ENCODE data around the gene MYO1H. TPM values are rescaled to one million over a fixed set of nuclear protein-coding genes. Genes with fewer than 3 reads are reported as not detected.

Gene MYO1H
- total RNA-seq, 1 donor from 2014 or later, result not detected

DNA sequence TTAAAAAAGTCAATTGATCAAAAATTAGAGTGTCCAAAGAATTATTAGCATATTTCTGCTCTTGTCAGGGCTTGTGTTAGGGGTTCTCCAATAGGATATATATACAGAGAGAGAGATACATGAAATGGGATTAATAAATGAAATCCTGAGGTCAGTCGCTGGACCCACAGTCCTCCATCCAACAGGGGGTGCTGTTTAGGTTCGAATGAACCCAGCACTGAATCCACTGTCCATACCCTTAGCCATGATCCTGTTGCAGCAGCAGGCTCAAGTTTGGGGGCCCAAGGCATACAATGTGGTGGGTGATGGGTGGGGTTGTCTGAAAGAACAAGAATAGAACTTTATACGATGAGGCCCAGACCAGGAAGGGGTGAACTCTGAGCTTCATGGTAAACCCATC, 780 bp upstream of the MYO1H start:
- DNase-seq (ENCODE audit: low read depth, low spot score), result no peak
- TF ChIP-seq, protein P1, sequence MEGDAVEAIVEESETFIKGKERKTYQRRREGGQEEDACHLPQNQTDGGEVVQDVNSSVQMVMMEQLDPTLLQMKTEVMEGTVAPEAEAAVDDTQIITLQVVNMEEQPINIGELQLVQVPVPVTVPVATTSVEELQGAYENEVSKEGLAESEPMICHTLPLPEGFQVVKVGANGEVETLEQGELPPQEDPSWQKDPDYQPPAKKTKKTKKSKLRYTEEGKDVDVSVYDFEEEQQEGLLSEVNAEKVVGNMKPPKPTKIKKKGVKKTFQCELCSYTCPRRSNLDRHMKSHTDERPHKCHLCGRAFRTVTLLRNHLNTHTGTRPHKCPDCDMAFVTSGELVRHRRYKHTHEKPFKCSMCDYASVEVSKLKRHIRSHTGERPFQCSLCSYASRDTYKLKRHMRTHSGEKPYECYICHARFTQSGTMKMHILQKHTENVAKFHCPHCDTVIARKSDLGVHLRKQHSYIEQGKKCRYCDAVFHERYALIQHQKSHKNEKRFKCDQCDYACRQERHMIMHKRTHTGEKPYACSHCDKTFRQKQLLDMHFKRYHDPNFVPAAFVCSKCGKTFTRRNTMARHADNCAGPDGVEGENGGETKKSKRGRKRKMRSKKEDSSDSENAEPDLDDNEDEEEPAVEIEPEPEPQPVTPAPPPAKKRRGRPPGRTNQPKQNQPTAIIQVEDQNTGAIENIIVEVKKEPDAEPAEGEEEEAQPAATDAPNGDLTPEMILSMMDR (conservative IDR thresholded peaks at IDR 0.05), result no peak
- no peaks in the 10 kb centered on the region for H3K4me1 Mint-ChIP-seq
- peaks cover 4% of the 10 kb centered on the region for H3K9me3 Mint-ChIP-seq
- H3K27ac Mint-ChIP-seq (ENCODE audit: unreplicated experiment), result no peak overlapping the region
- no peak overlapping the region for H3K4me3 Mint-ChIP-seq
- H3K36me3 Mint-ChIP-seq (ENCODE audit: low read depth), result no peaks in the 10 kb centered on the region
- H3K27me3 Mint-ChIP-seq (ENCODE audit: low read depth), result peaks cover 56% of the 10 kb centered on the region

DNA sequence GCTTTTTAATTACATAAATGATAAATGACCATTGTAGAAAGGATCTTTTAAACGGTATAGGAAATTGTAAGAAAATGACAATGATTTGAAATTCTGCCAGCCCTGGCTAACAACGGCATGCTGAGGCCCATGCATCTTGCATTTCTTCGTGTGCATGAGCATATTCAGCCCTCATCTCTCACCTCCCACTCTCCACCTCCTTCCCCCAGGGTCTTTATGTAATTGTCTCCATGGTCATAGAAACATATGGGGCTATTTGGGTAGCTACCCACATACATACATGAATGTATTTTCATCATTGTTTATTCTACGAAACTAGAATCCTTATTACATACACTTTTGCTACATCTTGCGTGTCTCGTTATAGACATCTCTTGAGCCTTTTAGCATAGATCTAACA, 4.5 kb downstream of the MYO1H start:
- Mint-ChIP-seq H3K4me3 (no peak overlapping the region), H3K9me3 (no peaks in the 10 kb centered on the region), H3K27ac (ENCODE audit: unreplicated experiment) (no peak overlapping the region), H3K4me1 (no peaks in the 10 kb centered on the region), H3K27me3 (ENCODE audit: low read depth) (peaks cover 67% of the 10 kb centered on the region), H3K36me3 (ENCODE audit: low read depth) (no peaks in the 10 kb centered on the region)
- TF ChIP-seq, protein P1 (conservative IDR thresholded peaks at IDR 0.05), result no peak
- DNase-seq (ENCODE audit: low read depth, low spot score), result no peak

DNA sequence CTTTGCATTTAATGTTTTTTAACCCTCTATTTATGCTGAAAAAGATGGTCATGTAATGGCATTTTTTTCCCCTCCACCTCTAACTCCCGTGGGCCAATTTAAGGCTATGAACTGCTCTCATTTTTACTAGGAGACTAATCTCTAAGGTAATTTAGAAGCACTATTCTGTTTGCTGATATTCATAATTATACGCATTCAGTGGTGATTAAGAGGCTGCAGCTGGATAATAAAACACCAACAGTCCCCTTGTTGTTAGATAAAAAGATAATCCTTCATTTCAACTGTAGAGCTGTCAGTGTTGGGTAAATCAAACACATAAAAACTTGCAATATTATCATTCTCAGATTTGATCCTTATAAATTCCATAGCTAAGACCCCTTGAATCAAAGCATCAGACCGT, 8.9 kb downstream of the MYO1H start:
- Mint-ChIP-seq H3K4me3 (no peak overlapping the region), H3K4me1 (peaks cover 17% of the 10 kb centered on the region), H3K9me3 (no peaks in the 10 kb centered on the region), H3K36me3 (ENCODE audit: low read depth) (no peaks in the 10 kb centered on the region), H3K27ac (ENCODE audit: unreplicated experiment) (no peak overlapping the region), H3K27me3 (ENCODE audit: low read depth) (peaks cover 85% of the 10 kb centered on the region)
- no peak for DNase-seq (ENCODE audit: low read depth, low spot score)
- TF ChIP-seq, protein P1 (conservative IDR thresholded peaks at IDR 0.05), result no peak

DNA sequence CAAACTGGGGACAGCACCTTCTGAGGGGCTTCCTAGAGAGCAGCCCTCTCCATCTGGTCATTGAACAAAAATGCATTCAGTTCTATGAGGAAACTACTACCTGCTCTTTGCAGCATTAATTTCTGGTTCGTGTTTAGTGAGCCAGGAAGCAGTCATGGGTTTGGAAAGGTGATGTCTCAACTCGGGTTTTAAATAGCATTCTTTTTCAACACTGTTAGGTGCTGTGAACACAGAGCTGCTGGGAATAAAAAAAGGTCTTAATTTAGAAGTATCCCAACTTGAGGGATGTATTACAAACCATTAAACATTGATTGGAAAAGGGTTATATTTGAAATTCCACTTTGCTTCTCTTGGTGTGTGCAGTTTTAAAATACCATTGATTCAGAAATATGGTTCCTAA, 9.3 kb downstream of the MYO1H start:
- H3K9me3 Mint-ChIP-seq, result no peaks in the 10 kb centered on the region
- TF ChIP-seq, protein P1 (conservative IDR thresholded peaks at IDR 0.05), result no peak
- H3K4me3 Mint-ChIP-seq, result no peak overlapping the region
- H3K4me1 Mint-ChIP-seq, result peaks cover 17% of the 10 kb centered on the region
- H3K27ac Mint-ChIP-seq (ENCODE audit: unreplicated experiment), result no peak overlapping the region
- DNase-seq (ENCODE audit: low read depth, low spot score), result no peak
- no peaks in the 10 kb centered on the region for H3K36me3 Mint-ChIP-seq (ENCODE audit: low read depth)
- H3K27me3 Mint-ChIP-seq (ENCODE audit: low read depth), result peaks cover 85% of the 10 kb centered on the region

DNA sequence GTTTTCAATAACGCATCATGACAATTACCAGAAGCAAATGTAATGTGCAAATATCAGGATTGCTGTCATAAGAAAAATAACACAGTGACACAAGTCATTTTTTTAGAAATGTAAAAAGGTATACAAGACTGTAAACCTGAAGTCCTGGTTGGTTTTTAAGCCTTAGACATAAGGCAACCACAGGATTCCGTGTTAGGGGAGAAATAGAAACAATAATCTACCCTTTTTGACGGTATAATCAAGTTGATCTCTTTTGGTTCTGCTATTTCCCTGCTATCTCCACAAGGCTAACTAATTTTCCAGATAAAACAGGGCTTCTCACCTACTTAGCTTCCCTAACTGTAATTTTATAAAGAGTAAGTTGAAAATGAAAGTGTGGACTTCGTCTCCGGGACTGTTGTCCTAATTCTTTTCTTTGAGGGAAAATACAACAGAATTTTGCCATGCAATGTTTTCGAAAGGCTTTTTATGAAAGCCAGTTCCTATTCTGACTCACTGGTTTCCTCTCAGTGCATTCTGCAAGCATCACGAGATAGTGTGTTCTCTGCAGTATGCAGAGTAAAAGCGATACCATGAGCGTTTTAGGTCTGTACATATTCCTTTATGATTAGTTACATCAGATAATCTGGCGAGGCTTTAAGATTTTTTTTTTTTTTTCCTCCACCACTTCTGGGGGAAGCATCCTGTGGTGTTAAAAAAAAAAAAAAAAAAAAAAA, 10.6 kb downstream of the MYO1H start:
- H3K4me3 Mint-ChIP-seq, result no peak overlapping the region
- H3K27ac Mint-ChIP-seq (ENCODE audit: unreplicated experiment), result no peak overlapping the region
- peaks cover 17% of the 10 kb centered on the region for H3K4me1 Mint-ChIP-seq
- TF ChIP-seq, protein P1 (conservative IDR thresholded peaks at IDR 0.05), result no peak
- H3K9me3 Mint-ChIP-seq, result no peaks in the 10 kb centered on the region
- peaks cover 87% of the 10 kb centered on the region for H3K27me3 Mint-ChIP-seq (ENCODE audit: low read depth)
- no peak for DNase-seq (ENCODE audit: low read depth, low spot score)
- H3K36me3 Mint-ChIP-seq (ENCODE audit: low read depth), result no peaks in the 10 kb centered on the region
